Transverse colon (tissue), 4 donors: Measurements from ENCODE around the gene ACBD3. TPM values are rescaled to one million over a fixed set of nuclear protein-coding genes. Genes with fewer than 3 reads are reported as not detected.

Source experiments
- DNase-seq: peaks from one replicate; pipeline ENCODE4 v3.0.0-alpha.2; 2019
- H3K27ac ChIP-seq, 4 donors: fragments of 200-600 bp; sonication (generic); 2 replicates each; pipeline ENCODE4 v1.5.1; 2016 to 2018; ENCODE audit warnings: inconsistent platforms in 4 of 4
- H3K27me3 ChIP-seq: fragments of 200-600 bp; sonication (generic); 2 replicates; pipeline ENCODE4 v1.5.1; 2017; ENCODE audit warnings: inconsistent platforms
- H3K36me3 ChIP-seq, 4 donors: fragments of 200-600 bp; sonication (generic); 2 replicates each; pipeline ENCODE4 v1.5.1; 2017 to 2019; ENCODE audit warnings: inconsistent platforms in 4 of 4
- H3K4me1 ChIP-seq, 4 donors: fragments of 200-600 bp; sonication (generic); 2 replicates each; pipeline ENCODE4 v1.5.1; 2017 to 2020; ENCODE audit warnings: inconsistent platforms in 4 of 4
- H3K4me3 ChIP-seq, 4 donors: fragments of 200-600 bp; sonication (generic); 1 replicate in 1 of 4; 2 replicates in 3 of 4; pipeline versions ENCODE4 v1.5.1 to v1.6.1; 2017 to 2019; ENCODE audit warnings: inconsistent platforms in 4 of 4
- H3K9me3 ChIP-seq, 2 donors: fragments of 200-600 bp; sonication (generic); 2 replicates each; pipeline ENCODE4 v1.5.1; 2017 to 2019; ENCODE audit warnings: inconsistent platforms in 2 of 2
- EP300 ChIP-seq: sonication (generic); formaldehyde crosslinking; IDR thresholded peaks from one replicate; pipeline ENCODE4 v1.6.1; 2017; ENCODE audit warnings: antibody characterized with exemption, low read depth
- POLR2A ChIP-seq: fragments of 450-650 bp; IDR thresholded peaks from one replicate; pipeline ENCODE4 v1.6.1; 2016; ENCODE audit warnings: antibody characterized with exemption, mild to moderate bottlenecking, moderate library complexity
- POLR2AphosphoS5 ChIP-seq, 3 donors: sonication (generic); formaldehyde crosslinking; IDR thresholded peaks; one replicate each; pipeline ENCODE4 v1.6.1; 2016; ENCODE audit warnings: antibody characterized with exemption in 3 of 3
- WGBS, 2 donors: methylation state at CpG; one replicate each; pipeline ENCODE4 v1.1.5; 2018; ENCODE audit warnings: low coverage in 1 of 2; 5-methylcytosine and 5-hydroxymethylcytosine counted together
- in situ Hi-C, 4 donors: fragments of 200-750 bp; cut with MboI; loops; one replicate each; pipeline versions ENCODE4 v1.15.0 to v1.15.1; 2017; ENCODE audit warnings: low sequenced_read_pairs in 3 of 4, low pct_ligation_motif_present in 1 of 4, low pct_unique_long_range_greater_than_20kb in 1 of 4
- intact Hi-C: fragments of 100-400 bp; cut with DNase I; formaldehyde crosslinking; loops from one replicate; pipeline ENCODE4 v1.15.1; 2023; ENCODE audit warnings: low total_unique reads
- total RNA-seq, 4 donors: library from RNA; depleted of rRNA; stranded (reverse); fragments of >200 nt; gene quantifications; one replicate each; pipeline ENCODE4 v1.1.0, GENCODE V29; 2016
- TF ChIP-seq, protein P1 (sequence below), 5 experiments: fragments of 200-600 bp in 3 of 5; fragments of 450-650 bp in 2 of 5; sonication (generic) in 3 of 5; IDR thresholded peaks; 1 replicate in 2 of 5; 2 replicates in 3 of 5; pipeline ENCODE4 v1.5.1; 2016 to 2017; ENCODE audit warnings: antibody characterized with exemption in 5 of 5, inconsistent platforms in 3 of 5, mild to moderate bottlenecking in 2 of 5, moderate library complexity in 1 of 5

Gene ACBD3
- total RNA-seq, 4 donors from 2014 or later: 19.3 to 44.6 (median 30.7) TPM

DNA sequence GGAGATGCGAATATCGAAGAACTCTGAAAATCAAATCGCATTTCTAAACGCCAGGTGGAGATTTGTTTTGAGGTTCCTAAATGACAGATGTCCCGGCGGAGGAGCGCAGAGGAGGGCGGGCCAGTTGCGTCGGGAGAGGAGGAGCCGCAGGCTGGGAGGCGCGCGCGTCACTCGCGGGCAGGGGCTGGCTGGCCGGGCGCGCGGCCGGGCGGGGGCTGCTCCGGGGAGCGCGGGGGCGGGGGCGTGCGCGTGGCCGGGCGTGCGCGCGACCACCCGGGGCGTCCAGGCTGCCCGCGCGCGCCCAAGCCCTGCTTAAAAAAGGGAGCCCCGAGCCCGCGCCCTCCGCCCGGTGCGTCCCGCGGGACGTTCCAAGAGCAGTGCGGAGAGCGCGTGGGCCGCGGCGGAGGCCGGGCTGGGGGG, 76.7 kb downstream of the ACBD3 start:
- Histone ChIP-seq H3K4me3 (peak overlapping the region; percentile 50 to 93 (median 83)), H3K4me1 (peaks cover 12 to 26% (median 20%) of the 10 kb centered on the region in 4 donors), H3K9me3 (no peaks in the 10 kb centered on the region), H3K27me3 (no peaks in the 10 kb centered on the region), H3K27ac (peak overlapping the region; percentile 93 to 100 (median 98)), H3K36me3 (no peaks in the 10 kb centered on the region)
- WGBS, 2 donors: 3% methylated on average over 29 of the region's 57 CpGs; no CpG with 5 or more reads in 1 of the 2 donors
- DNase-seq: peak; percentile 91
- TF ChIP-seq POLR2AphosphoS5 (IDR thresholded peaks at IDR 0.05) (peak in 1 of 3 donors; percentile 35), EP300 (no peak), POLR2A (no peak)
- TF ChIP-seq, protein P1, sequence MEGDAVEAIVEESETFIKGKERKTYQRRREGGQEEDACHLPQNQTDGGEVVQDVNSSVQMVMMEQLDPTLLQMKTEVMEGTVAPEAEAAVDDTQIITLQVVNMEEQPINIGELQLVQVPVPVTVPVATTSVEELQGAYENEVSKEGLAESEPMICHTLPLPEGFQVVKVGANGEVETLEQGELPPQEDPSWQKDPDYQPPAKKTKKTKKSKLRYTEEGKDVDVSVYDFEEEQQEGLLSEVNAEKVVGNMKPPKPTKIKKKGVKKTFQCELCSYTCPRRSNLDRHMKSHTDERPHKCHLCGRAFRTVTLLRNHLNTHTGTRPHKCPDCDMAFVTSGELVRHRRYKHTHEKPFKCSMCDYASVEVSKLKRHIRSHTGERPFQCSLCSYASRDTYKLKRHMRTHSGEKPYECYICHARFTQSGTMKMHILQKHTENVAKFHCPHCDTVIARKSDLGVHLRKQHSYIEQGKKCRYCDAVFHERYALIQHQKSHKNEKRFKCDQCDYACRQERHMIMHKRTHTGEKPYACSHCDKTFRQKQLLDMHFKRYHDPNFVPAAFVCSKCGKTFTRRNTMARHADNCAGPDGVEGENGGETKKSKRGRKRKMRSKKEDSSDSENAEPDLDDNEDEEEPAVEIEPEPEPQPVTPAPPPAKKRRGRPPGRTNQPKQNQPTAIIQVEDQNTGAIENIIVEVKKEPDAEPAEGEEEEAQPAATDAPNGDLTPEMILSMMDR (IDR thresholded peaks at IDR 0.05): peak in 2 of 5 experiments; percentile 11 to 47
- in situ Hi-C loops: no loop called here
- intact Hi-C loops: no loop called here

DNA sequence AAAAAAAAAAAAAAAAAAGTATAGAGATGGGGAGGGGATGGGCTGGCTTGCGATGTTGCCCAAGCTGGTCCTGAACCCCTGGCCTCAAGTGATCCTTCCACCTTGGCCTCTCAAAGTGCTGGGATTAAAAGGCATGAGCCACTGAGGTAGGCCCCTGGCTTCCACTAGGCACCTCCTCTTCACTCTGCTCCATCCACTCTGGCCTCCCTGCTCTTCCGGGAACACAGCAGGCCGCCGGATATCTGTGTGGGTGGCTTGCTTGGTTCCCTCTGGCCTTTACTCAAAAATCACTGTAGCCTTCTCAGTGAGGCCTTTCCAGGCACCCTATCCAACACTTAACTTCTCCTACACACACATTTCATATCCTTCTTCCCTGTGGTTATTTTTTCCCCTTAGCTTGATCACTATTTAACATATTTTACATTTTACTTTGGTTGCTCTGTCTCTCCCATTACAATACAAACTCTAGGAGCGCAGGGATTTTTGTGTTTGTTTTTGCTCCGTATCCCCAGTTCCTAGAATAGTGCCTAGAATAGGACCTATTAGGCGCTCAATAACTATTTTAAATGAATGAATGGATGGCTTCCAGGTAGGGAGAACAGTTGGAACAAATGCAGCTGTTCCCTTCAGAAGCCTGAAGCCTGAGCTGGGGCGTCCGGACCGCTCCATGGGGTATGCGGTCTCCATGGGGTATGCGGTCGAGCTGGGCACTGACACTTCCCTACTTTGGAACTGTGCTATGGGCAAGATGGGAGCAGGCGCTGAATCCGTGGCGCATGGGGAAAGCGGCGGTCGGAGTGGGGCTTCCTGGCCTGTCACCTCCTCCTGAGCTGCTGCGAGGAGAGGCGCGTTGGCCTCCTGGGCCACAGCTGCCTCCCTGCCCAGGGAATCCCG, 77.4 kb downstream of the ACBD3 start:
- 23 to 43% methylated on average over 6 to 23 of the region's 23 CpGs for WGBS, 2 donors
- Histone ChIP-seq H3K27me3 (no peaks in the 10 kb centered on the region), H3K9me3 (no peaks in the 10 kb centered on the region), H3K36me3 (no peaks in the 10 kb centered on the region), H3K4me1 (peaks cover 12 to 26% (median 20%) of the 10 kb centered on the region in 4 donors), H3K27ac (peak overlapping the region; percentile 93 to 100 (median 98)), H3K4me3 (peak overlapping the region; percentile 12 to 93 (median 69))
- intact Hi-C loops: no loop called here
- in situ Hi-C loops: no loop called here
- DNase-seq: no peak
- TF ChIP-seq POLR2A: no peak
- TF ChIP-seq, protein P1 (IDR thresholded peaks at IDR 0.05): peak in 1 of 5 experiments; percentile 46

DNA sequence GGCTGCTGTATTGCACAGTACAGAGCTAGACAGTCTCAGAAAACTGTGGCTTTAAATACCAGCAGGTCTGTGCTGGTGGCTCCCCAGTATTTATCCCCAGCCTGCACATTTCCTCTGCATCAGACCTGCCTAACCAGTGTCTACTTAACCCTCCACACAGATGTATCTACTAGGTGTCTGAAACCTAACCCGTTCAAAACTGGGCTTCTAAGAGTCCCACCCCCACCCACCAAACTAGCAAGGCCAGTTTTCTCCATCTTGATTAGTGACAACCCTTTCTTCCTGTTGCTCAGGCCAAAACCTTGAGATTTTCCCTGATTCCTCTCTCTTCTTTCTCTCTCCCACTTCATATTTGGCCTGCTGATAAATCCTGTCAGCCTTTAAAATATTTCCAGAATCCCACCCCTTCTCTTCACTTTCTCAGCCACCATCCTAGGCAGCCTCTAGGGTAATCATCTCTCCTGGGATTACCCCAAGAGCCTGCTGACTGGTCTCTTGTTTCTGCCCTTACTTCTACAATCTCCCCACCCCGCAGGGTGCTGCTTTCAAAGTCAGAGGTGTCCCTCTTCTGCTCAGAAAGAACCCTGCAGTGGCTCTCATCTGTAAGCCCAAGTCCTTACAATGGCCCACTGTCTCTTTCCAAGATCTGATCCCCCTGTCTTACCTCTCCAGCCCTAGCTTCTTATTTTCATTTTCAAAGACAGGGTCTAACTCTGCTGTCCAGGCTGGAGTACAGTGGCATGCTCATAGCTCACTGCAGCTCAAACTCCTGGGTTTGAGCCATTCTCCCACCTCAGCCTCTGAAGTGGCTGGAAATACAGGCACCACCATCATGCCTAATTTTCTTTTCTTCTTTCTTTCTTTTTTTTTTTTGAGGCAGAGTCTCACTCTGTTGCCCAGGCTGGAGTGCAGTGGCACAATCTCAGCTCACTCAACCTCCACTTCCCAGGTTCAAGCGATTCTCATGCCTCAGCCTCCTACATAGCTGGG, 78.8 kb downstream of the ACBD3 start:
- Histone ChIP-seq H3K27me3 (no peaks in the 10 kb centered on the region), H3K9me3 (no peaks in the 10 kb centered on the region), H3K4me1 (peaks cover 12 to 26% (median 20%) of the 10 kb centered on the region in 4 donors), H3K27ac (no peak overlapping the region), H3K36me3 (no peaks in the 10 kb centered on the region), H3K4me3 (no peak overlapping the region)
- 33 to 69% methylated on average over 1 to 3 of the region's 3 CpGs for WGBS, 2 donors
- intact Hi-C loops (no loop called here), in situ Hi-C loops (no loop called here)
- no peak for TF ChIP-seq POLR2AphosphoS5 (IDR thresholded peaks at IDR 0.05)
- TF ChIP-seq EP300: no peak
- TF ChIP-seq, protein P1 (IDR thresholded peaks at IDR 0.05): no peak
- no peak for TF ChIP-seq POLR2A
- DNase-seq: no peak

DNA sequence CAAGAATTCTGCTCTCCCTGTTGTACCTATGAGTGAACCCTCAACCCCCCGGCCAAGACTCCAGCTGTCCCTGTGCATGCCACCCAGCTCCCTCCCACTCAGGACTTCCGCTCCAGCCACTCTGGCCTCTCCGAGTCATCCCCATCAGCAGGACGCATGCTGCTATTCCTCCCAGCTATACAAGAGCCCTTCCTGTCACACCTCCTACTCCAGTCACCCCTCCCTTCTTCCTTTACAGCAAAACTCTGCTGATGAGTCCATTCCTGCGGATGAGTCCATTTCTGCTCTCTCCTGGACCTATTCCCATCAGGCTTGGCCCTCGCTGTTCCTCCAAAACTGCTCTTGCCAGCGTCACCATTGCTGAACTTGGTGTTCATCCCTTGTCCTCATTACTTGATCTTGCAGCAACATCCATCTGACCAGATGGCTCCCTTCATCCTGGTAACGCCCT, 81.8 kb downstream of the ACBD3 start:
- intact Hi-C loops (no loop called here), in situ Hi-C loops (no loop called here)
- Histone ChIP-seq H3K27ac (no peak overlapping the region), H3K4me1 (peaks cover 6 to 24% (median 13%) of the 10 kb centered on the region in 4 donors), H3K9me3 (no peaks in the 10 kb centered on the region), H3K4me3 (no peak overlapping the region), H3K36me3 (no peaks in the 10 kb centered on the region), H3K27me3 (no peaks in the 10 kb centered on the region)
- DNase-seq: no peak
- no peak for TF ChIP-seq EP300
- TF ChIP-seq POLR2AphosphoS5 (IDR thresholded peaks at IDR 0.05): no peak
- no peak for TF ChIP-seq POLR2A
- TF ChIP-seq, protein P1 (IDR thresholded peaks at IDR 0.05): no peak
- 80 to 81% methylated on average over 2 to 8 of the region's 8 CpGs for WGBS, 2 donors
